Fibroblast of skin of right quadriceps (primary cell): Measurements from ENCODE around the gene ZNF655.
"Not testable (repeated sequence)": the region's sequence is repeated elsewhere in the genome, so short reads cannot be mapped to it uniquely, and the experiment has no call there.

Experiments
- DNase-seq: peaks from one replicate; pipeline ENCODE4 v3.0.0-alpha.2; 2013

Gene ZNF655

DNA sequence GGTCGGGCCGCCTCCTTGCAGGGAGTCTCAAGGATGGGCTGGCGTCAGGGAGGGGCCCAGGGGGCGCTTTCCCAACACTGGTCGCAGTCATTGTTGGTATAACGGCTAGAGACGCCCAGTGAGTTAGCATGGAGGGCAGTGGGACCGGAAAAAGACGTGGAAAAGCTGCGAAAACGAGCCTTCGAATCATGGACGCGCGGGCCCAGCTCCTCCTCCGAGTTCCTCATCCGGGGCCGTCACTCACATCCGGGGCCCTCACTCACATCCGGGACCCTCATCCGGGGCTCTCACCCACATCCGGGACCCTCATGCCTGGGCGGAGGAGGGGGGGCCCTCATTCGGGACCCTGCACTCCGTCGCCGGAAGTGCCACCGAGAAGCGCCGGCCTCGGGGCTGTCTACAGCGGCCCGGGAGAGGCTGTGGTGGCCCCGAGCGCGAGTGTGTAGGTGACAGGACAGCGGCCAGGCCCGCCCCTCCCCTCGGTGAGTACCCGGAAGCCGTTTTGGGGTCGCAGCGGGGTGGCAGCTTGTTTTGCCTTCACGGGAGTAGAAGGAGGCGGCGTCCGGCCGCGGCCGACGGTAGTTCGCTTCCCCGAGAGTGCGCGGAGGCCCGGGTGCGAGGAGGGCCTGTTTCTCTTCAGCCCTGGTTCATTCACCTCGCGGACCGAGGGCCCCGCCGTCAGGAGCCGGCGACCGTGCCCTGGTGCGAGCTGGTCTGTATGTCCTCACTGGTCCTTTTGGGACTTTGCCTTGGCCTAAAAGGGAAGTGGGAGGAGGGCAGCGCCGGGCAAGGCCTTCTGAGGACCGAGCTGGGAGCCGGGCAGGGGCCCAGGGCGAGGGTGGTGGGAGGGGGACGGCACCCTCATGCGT, at the start of gene ZNF655:
ZNF655 (plus strand) TSS at position 337 of the 869 bp plus-strand sequence. CDS start 1,918 bp downstream, outside the sequence.
- peak; percentile 93 for DNase-seq

DNA sequence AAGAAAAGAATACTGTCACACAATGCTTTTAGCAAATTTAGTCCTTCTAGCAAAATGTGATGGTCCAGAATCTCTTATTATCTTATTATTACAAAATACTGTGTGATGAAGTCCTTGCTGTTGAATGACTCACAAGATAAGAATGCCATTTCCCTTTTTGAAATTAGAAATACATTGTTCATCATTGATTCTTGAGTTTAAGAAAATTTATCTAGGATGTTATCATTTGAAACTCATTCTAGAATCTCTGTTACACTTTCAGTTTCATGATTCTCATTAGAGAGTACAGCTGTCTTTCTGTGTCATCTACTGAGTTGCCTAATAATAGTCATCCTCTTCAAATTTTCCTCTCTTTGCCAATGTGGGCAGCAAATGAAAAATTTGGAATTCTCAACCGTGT, 44.4 kb upstream of the ZNF655 start:
- DNase-seq: peak; percentile 11

DNA sequence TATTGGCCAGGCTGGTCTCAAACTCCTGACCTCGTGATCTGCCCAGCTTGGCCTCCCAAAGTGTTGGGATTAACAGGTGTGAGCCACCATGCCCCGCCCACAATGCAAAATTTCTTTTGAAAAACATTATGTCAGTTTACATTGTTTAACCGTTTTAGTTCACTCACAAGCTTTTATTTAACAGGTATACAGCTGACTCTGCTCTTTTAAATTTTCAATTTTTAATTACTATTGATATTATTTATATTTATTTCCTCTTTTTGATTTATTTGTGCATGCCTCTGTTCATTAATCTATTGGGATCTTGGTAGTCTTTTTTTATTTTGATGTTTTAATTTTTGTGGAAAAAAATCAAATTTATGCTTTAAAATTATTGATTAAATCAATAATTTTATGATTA, 37.0 kb upstream of the ZNF655 start:
- no peak for DNase-seq

DNA sequence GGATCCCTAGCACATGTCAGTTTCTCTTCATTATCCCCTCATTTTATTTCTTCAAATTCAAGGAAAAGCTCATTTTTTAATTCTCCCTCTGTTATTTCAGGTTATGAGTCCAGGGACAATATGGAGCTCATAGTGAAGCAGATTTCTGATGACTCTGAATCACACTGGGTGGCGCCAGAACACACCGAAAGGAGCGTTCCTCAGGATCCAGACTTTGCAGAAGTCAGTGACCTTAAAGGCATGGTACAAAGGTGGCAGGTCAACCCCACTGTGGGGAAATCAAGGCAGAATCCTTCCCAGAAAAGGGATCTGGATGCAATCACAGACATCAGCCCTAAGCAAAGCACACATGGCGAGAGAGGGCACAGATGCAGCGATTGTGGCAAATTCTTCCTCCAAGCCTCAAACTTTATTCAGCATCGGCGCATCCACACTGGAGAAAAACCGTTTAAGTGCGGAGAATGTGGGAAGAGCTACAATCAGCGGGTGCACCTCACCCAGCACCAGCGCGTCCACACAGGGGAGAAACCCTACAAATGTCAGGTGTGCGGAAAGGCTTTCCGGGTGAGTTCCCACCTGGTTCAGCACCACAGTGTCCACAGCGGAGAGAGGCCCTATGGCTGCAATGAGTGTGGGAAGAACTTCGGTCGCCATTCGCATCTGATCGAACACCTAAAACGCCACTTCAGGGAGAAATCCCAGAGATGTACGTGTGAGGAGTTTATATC, 32.6 kb upstream of the ZNF655 start:
- no peak for DNase-seq

DNA sequence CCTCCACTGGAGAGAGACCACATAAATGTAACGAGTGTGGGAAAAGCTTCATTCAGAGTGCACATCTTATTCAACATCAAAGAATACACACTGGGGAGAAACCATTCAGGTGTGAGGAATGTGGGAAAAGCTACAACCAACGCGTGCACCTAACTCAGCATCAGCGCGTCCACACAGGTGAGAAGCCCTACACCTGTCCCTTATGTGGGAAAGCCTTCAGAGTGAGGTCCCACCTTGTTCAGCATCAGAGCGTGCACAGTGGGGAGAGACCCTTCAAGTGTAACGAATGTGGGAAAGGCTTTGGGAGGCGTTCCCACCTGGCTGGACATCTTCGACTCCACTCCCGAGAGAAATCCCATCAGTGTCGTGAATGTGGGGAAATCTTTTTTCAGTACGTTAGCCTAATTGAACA, 27.1 kb upstream of the ZNF655 start:
- DNase-seq: peak; percentile 7

DNA sequence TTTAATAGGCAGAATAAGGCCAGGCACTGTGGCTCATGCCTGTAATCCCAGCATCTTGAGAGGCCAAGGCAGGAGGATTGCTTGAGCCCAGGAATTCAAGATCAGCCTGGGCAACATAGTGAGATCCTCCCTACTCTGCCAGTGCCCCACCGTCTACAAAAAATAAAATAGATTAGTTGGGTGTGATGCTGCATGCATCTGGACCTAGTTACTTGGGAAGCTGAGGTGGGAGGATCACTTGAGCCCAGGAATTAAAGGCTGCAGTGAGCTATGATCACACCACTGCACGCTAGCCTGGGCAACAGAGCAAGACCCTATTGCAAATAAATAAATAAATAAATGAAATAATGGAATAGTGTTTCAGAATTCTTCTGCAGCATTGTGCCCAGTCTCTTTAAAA, 22.8 kb upstream of the ZNF655 start:
- DNase-seq: no peak

DNA sequence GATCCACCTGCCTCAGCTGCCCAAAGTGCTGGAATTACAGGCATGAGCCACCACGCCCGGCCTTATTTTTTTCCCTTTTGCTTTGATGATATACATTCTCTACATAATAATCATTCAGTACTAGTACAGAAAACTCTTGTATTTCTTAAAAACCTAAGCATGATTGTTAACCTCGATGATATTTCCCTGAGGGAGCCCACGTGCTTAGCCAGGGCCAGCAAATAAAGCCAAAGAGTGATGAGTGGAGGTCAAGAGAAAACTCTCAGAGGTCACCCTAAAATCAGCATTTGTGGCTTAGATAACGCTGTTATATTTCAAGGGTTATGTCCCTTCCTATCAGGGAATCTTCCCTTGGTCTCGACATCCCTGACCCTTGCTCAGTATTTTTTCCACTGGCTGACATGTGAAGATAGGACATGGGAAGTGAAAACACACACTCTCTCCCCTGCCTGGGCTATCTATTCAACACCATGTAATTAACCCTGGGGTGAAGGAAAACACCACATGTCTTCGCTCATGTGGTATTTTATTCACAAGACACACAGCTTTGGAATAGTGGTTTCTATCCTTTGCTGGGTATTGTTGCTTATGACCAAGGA, 19.1 kb upstream of the ZNF655 start:
- DNase-seq: no peak

DNA sequence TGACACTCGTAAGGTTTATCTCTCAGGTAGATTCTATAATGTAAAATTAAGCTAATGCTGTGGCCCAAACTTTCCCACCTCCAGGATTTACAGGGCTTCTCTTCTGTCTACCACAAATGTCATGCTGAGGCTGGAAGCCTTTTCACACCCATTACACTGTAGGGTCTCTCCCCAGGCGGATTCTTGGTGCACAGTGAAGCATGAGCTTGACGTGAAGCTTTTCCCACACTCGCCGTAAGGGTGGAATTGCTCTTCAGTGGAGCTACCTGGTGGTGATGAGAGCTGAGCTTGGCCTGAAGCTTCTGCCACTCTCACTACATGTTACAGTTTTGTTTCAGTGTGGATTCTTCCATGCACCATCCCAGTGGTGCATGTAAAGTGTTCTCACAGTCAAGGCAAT, 17.9 kb upstream of the ZNF655 start:
- DNase-seq: no peak

DNA sequence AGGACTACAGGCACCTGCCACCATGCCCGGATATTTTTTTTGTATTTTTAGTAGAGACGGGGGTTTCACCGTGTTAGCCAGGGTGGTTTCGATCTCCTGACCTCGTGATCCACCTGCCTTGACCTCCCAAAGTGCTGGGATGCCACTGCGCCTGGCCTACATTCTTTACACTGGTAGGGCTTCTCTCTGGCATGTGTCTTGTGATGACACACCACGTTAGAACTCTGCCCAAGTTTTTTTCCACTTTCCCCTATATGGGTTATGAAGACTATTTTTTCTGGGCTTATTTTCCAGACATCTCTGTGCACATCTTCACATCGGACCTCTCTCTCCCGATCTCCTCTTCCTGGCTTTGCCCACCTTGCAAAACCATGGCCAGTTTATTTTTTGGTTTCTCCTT, 17.2 kb upstream of the ZNF655 start:
- no peak for DNase-seq

DNA sequence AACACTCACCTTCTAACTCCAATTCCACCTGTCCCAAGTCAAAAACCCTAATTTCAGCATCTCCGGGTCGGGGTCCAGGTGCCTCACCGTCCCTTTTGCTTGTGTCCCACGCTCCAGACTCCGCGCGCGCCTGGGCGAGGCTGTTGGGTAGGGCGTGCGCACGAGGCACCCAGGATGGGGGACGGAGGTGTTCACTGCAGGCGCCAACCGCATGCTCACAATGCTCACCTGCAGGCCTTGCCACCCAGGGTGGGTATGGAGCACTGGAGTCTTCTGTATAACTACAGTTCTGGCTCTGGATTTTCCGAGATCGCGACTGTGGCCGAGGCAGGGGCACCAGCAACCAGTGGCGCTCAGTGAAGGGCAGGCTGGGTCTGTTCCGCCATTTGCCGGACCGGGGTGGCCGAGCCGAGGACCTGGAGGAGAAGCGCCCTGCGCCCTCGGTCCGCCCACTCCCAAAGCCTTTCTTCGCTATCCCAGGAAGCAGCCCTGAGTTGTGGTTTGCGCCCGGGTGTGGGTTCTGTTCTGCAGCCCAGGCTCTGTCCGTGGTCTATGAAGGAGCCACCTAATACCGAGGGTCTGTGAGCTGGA, 15.3 kb upstream of the ZNF655 start:
- DNase-seq: no peak

GRCh38 chr7:99543916-99544315, 14.5 kb upstream of the ZNF655 start:
- DNase-seq: no peak

DNA sequence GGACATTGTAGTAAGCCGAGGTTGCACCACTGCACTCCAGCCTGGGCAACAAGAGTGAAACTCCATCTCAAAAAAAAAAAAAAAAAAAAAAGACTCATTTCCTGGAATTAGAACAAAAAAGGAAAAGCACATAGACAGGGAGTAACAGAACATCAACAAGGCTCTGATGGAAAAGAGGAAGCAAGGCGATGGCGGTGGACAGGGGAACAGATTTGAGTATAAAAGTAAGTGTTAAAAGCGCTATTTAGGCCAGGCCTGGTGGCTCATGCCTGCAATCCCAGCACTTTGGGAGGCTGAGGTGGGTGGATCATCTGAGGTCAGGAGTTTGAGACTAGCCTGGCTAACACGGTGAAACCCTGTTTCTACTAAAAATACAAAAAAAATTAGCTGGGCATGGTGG, 13.1 kb upstream of the ZNF655 start:
- DNase-seq: not testable (repeated sequence)

DNA sequence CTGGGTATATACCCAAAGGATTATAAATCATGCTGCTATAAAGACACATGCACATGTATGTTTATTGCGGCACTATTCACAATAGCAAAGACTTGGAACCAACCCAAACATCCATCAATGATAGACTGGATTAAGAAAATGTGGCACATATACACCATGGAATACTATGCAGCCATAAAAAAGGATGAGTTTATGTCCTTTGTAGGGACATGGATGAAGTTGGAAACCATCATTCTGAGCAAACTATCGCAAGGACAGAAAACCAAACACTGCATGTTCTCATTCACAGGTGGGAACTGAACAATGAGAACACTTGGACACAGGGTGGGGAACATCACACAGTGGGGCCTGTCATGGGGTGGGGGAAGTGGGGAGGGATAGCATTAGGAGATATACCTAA, 8.9 kb upstream of the ZNF655 start:
- not testable (repeated sequence) for DNase-seq

GRCh38 chr7:99551334-99551733, 7.1 kb upstream of the ZNF655 start:
- no peak for DNase-seq

DNA sequence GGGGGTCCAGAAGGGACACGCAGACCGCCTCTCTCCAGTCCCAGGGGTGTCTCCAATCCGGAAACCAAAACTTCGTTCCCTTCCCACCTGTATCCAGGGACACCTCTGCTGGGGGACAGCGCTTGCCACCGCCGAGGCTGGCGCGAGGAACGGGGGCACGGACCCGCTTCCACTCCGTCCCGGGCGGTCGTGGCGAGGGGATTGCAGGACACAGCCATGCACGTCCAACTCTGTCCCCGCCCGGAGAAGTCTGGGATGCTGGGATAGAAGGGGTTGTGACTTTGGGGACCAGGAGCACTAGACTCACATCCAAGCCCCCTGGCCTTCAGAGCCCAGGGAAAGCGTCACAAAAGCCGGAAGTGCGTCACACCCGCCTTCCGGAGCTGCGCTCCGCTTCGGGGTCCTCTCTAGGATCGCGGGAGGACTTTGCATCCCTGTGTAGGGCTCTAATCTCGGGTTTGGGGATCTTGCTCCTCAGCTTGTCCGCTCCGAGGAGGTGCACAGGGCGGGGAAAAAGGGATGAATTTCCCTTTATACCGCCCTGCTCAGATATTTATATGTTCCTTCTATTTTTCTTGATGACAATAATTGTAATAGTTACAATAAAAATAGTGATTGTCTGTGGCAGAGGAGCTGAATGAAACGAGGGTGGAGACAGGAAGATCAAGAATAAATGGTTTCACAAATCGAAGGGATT, 6.5 kb upstream of the ZNF655 start, which contains the start of gene FAM200A:
FAM200A (minus strand) TSS at position 348 of the 697 bp plus-strand sequence. CDS start 3,707 bp downstream, outside the sequence.
- DNase-seq: peak; percentile 93

GRCh38 chr7:99553039-99553438, 5.4 kb upstream of the ZNF655 start:
- no peak for DNase-seq

- no peak for DNase-seq
Observed at GRCh38 chr7:99554939-99555338, 3.5 kb upstream of the ZNF655 start.

GRCh38 chr7:99557196-99557607, 1.2 kb upstream of the ZNF655 start:
- DNase-seq: no peak

- no peak for DNase-seq
Observed at GRCh38 chr7:99557940-99558305, 519 bp upstream of the ZNF655 start.

DNA sequence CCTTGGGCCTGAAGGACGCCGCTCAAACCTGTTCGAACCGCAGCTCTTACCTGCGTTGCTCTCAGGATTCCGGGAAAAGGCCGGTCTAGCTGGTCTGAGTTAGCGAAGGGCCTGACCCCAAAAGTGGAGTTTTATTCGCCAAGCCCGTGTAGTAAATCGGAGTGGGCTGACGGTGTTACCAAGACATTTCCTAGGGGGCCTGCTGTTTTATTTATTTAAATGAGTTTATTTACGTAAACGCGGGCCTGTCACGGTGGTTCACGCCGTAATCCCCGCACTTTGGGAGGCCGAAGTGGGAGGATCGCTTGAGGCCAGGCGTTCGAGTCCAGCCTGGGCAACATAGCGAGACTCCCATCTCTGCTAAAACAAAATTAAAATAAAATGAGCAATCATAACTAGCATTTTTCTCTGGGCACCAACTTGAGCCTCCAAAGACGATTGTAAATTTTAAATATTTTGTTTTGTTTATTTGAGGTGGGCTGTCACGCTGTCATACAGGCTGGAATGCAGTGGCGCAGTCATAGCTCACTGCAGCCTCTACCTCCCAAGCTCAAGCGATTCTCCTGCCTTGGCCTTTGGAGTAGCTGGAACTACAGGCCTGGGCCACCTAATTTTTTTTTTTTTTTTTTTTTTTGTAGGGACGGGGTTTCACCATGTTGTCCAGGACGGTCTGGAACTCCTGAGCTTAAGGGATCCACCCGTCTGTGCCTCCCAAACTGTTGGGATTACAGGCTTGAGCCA, 903 bp downstream of the ZNF655 start:
- peak; percentile 31 for DNase-seq

- no peak for DNase-seq
Observed at GRCh38 chr7:99560834-99561736, 2.6 kb downstream of the ZNF655 start.
